Hippocampal formation (tissue), 2 donors: Measurements from ENCODE around the gene FHDC1.
A peak's percentile ranks its signal among the peaks of the same experiment; 100 is the strongest.
"Not testable (repeated sequence)": the region's sequence is repeated elsewhere in the genome, so short reads cannot be mapped to it uniquely, and the experiment has no call there.

Source experiments
- DNase-seq, 2 donors: peaks; one replicate each; lab custom pipeline; 2025; lab: John Stamatoyannopoulos, UW

FHDC1 gene

GRCh38 chr4:152935631-152936445 lies at the start of gene FHDC1:
FHDC1 (plus strand) TSS chr4:152936323; CDS start chr4:152943058, 6,735 bp downstream.
- DNase-seq: no peak

GRCh38 chr4:152887981-152888380 lies 48.1 kb upstream of the FHDC1 start:
- no peak for DNase-seq

GRCh38 chr4:152892974-152893373 lies 43.1 kb upstream of the FHDC1 start:
- DNase-seq: no peak

GRCh38 chr4:152894673-152895072 lies 41.5 kb upstream of the FHDC1 start:
- DNase-seq: no peak

GRCh38 chr4:152896811-152897210 lies 39.3 kb upstream of the FHDC1 start:
- DNase-seq: peak in 1 of 2 donors; percentile 3

GRCh38 chr4:152898133-152898532 lies 38.0 kb upstream of the FHDC1 start:
- not testable (repeated sequence) for DNase-seq

- no peak for DNase-seq
Observed at GRCh38 chr4:152898606-152899005, 37.5 kb upstream of the FHDC1 start.

GRCh38 chr4:152900395-152900794 lies 35.7 kb upstream of the FHDC1 start:
- DNase-seq: no peak

GRCh38 chr4:152901205-152901604 lies 34.9 kb upstream of the FHDC1 start:
- peak in 1 of 2 donors; percentile 40 for DNase-seq

- DNase-seq: no peak
Observed at GRCh38 chr4:152903658-152904057, 32.5 kb upstream of the FHDC1 start.

- DNase-seq: no peak
Observed at GRCh38 chr4:152909901-152910300, 26.2 kb upstream of the FHDC1 start.

- no peak for DNase-seq
Observed at GRCh38 chr4:152910521-152910920, 25.6 kb upstream of the FHDC1 start.

GRCh38 chr4:152917543-152918395 lies 18.4 kb upstream of the FHDC1 start:
- DNase-seq: no peak

- DNase-seq: no peak
Observed at GRCh38 chr4:152919826-152920225, 16.3 kb upstream of the FHDC1 start.

GRCh38 chr4:152920768-152921167 lies 15.4 kb upstream of the FHDC1 start:
- no peak for DNase-seq

- DNase-seq: no peak
Observed at GRCh38 chr4:152921284-152921683, 14.8 kb upstream of the FHDC1 start.

- DNase-seq: no peak
Observed at GRCh38 chr4:152925851-152926250, 10.3 kb upstream of the FHDC1 start.

GRCh38 chr4:152926959-152927358 lies 9.2 kb upstream of the FHDC1 start:
- DNase-seq: no peak

GRCh38 chr4:152927737-152928136 lies 8.4 kb upstream of the FHDC1 start:
- DNase-seq: no peak

GRCh38 chr4:152928286-152928685 lies 7.8 kb upstream of the FHDC1 start:
- DNase-seq: no peak

- no peak for DNase-seq
Observed at GRCh38 chr4:152929888-152930287, 6.2 kb upstream of the FHDC1 start.

- no peak for DNase-seq
Observed at GRCh38 chr4:152935143-152935542, 980 bp upstream of the FHDC1 start.
